HuH-7 (cell line): Measurements from ENCODE around the gene OLFML1.

Experiments
- DNase-seq: peaks from one replicate; pipeline ENCODE4 v3.0.0; 2011; ENCODE audit warnings: low spot score

The OLFML1 gene

GRCh38 chr11:7532405-7533145 lies 47.3 kb downstream of the OLFML1 start:
- DNase-seq: no peak

GRCh38 chr11:7533199-7534041 lies 48.1 kb downstream of the OLFML1 start:
- DNase-seq: no peak

- no peak for DNase-seq
Measured at GRCh38 chr11:7534042-7534378, 48.7 kb downstream of the OLFML1 start.

GRCh38 chr11:7536100-7536499 lies 50.8 kb downstream of the OLFML1 start:
- DNase-seq: peak; percentile 51

- DNase-seq: no peak
Measured at GRCh38 chr11:7537265-7537664, 52.0 kb downstream of the OLFML1 start.

GRCh38 chr11:7538031-7538430 lies 52.7 kb downstream of the OLFML1 start:
- no peak for DNase-seq

GRCh38 chr11:7538466-7539454 lies 53.5 kb downstream of the OLFML1 start:
- DNase-seq: no peak

GRCh38 chr11:7540830-7541555 lies 55.7 kb downstream of the OLFML1 start:
- DNase-seq: no peak

GRCh38 chr11:7543302-7543701 lies 58.0 kb downstream of the OLFML1 start:
- DNase-seq: no peak

- DNase-seq: no peak
Measured at GRCh38 chr11:7544021-7544420, 58.7 kb downstream of the OLFML1 start.

- no peak for DNase-seq
Measured at GRCh38 chr11:7545611-7546010, 60.3 kb downstream of the OLFML1 start.

GRCh38 chr11:7546324-7546791 lies 61.1 kb downstream of the OLFML1 start:
- DNase-seq: no peak

- no peak for DNase-seq
Measured at GRCh38 chr11:7547687-7548086, 62.4 kb downstream of the OLFML1 start.

GRCh38 chr11:7548659-7549274 lies 63.5 kb downstream of the OLFML1 start:
- DNase-seq: peak; percentile 55

- no peak for DNase-seq
Measured at GRCh38 chr11:7549681-7550080, 64.4 kb downstream of the OLFML1 start.

- no peak for DNase-seq
Measured at GRCh38 chr11:7551571-7551970, 66.3 kb downstream of the OLFML1 start.

GRCh38 chr11:7552666-7553065 lies 67.4 kb downstream of the OLFML1 start:
- no peak for DNase-seq

- DNase-seq: no peak
Measured at GRCh38 chr11:7555052-7555699, 69.9 kb downstream of the OLFML1 start.

- DNase-seq: no peak
Measured at GRCh38 chr11:7558046-7558445, 72.7 kb downstream of the OLFML1 start.
